Lung (tissue), 12 donors: Measurements from ENCODE around the gene GNG11. TPM values are rescaled to one million over a fixed set of nuclear protein-coding genes. Genes with fewer than 3 reads are reported as not detected.

Experiments
- ATAC-seq: fragments of 200-7000 bp; cut with Tn5 transposase; one replicate; pipeline ENCODE4 v1.9.1; 2020; ENCODE audit warnings: moderate number of reproducible peaks; ENCODE audit not compliant: insufficient read depth, low FRiP score
- DNase-seq, 3 donors: peaks; one replicate each; pipeline ENCODE4 v3.0.0-alpha.2; 2013 to 2017
- H3K27ac ChIP-seq, 2 donors: one replicate each; pipeline ENCODE4 v1.5.1; 2013; ENCODE audit warnings: mild to moderate bottlenecking in 2 of 2, moderate library complexity in 2 of 2, control low read depth in 1 of 2, inconsistent platforms in 1 of 2, low read depth in 1 of 2, low read length in 1 of 2
- H3K27me3 ChIP-seq, 3 donors: one replicate each; pipeline ENCODE4 v1.5.1; 2013; ENCODE audit warnings: low read length in 2 of 3; ENCODE audit not compliant: control insufficient read depth in 3 of 3, insufficient read depth in 3 of 3
- H3K36me3 ChIP-seq, 4 donors: one replicate each; pipeline ENCODE4 v1.5.1; 2013; ENCODE audit warnings: low read length in 4 of 4, mild to moderate bottlenecking in 1 of 4, moderate library complexity in 1 of 4; ENCODE audit not compliant: control insufficient read depth in 4 of 4, insufficient read depth in 4 of 4
- H3K4me1 ChIP-seq, 5 donors: one replicate each; pipeline ENCODE4 v1.5.1; 2013; ENCODE audit warnings: low read length in 5 of 5, mild to moderate bottlenecking in 2 of 5, moderate library complexity in 1 of 5; ENCODE audit not compliant: control insufficient read depth in 5 of 5, insufficient read depth in 5 of 5
- H3K4me3 ChIP-seq: one replicate; pipeline ENCODE4 v1.5.1; 2013; ENCODE audit warnings: mild to moderate bottlenecking, control low read depth, moderate library complexity
- H3K9ac ChIP-seq, 2 donors: one replicate each; pipeline ENCODE4 v1.5.1; 2013; ENCODE audit warnings: low read length in 2 of 2, control low read depth in 1 of 2; ENCODE audit not compliant: insufficient read depth in 1 of 2
- H3K9me3 ChIP-seq, 4 donors: one replicate each; pipeline ENCODE4 v1.5.1; 2013; ENCODE audit warnings: low read length in 3 of 4, mild to moderate bottlenecking in 1 of 4, moderate library complexity in 1 of 4; ENCODE audit not compliant: control insufficient read depth in 4 of 4, insufficient read depth in 3 of 4
- CTCF ChIP-seq: IDR thresholded peaks from 2 replicates; pipeline ENCODE4 v1.5.1; 2012; ENCODE audit warnings: mild to moderate bottlenecking; ENCODE audit errors: control extremely low read depth, extremely low read depth
- WGBS, 2 donors: extraction: QIAGEN DNeasy Blood & Tissue Kit; methylation state at CpG; one replicate each; pipeline ENCODE4 v1.1.7; 2013; 5-methylcytosine and 5-hydroxymethylcytosine counted together
- polyA plus RNA-seq, 2 donors: library from polyadenylated mRNA; stranded (reverse); fragments of 200-250 nt; gene quantifications; one replicate each; pipeline ENCODE4 v1.2.1, GENCODE V29; 2013
- total RNA-seq, 2 donors: library from RNA; depleted of rRNA in 1 of 2; stranded (reverse); fragments of >200 nt in 1 of 2; gene quantifications; one replicate each; pipeline ENCODE4 v1.2.1, GENCODE V29; 2014 to 2021
- donor health status: control.
- donor health status: control.
- donor health status: Bipolar disorder and iron deficiency.
- donor health status: healthy.
- donor health status: DM: yes; HTN: yes; CAD: no.

GNG11 gene
- total and polyA plus RNA-seq, 4 donors, result 18.4 to 39.0 (median 26.8) TPM

- DNase-seq (peak; percentile 27 to 53 (median 47)), ATAC-seq (peak; percentile 55)
- no peak within 1 kb of the TSS for H3K9ac ChIP-seq
- 1% methylated on average over 49 of the region's 49 CpGs for WGBS, 2 donors
- H3K27me3 ChIP-seq, result peaks cover 0 to 45% (median 31%) of the 10 kb centered on the region in 3 donors
- H3K36me3 ChIP-seq, result no peaks in the 10 kb centered on the region
- peaks cover 0 to 22% (median 6%) of the 10 kb centered on the region in 5 donors for H3K4me1 ChIP-seq
- no peak for TF ChIP-seq CTCF
- H3K4me3 ChIP-seq, result peak within 1 kb of the TSS; percentile 65
- peak within 1 kb of the TSS in 1 of 2 donors; percentile 52 for H3K27ac ChIP-seq
- H3K9me3 ChIP-seq, result peaks cover 0 to 3% (median 0%) of the 10 kb centered on the region in 4 donors
Observed at GRCh38 chr7:93890464-93891068, 31.0 kb upstream of the GNG11 start, which contains the start of gene TFPI2. TSS of gene TFPI2 (minus strand) at chr7:93890753. CDS start at chr7:93890678, 75 bp downstream.

- DNase-seq, result no peak
Observed at GRCh38 chr7:93894426-93894825, 27.1 kb upstream of the GNG11 start.

GRCh38 chr7:93894966-93895640 is 26.4 kb upstream of the GNG11 start:
- H3K27ac ChIP-seq, result no peak overlapping the region
- H3K4me1 ChIP-seq, result peaks cover 0 to 35% (median 4%) of the 10 kb centered on the region in 5 donors
- peaks cover 0 to 3% (median 0%) of the 10 kb centered on the region in 4 donors for H3K9me3 ChIP-seq
- DNase-seq (peak in 2 of 3 donors; percentile 83 to 90), ATAC-seq (no peak)
- 59 to 69% methylated on average over 3 of the region's 3 CpGs for WGBS, 2 donors
- H3K4me3 ChIP-seq, result no peak overlapping the region
- H3K36me3 ChIP-seq, result no peaks in the 10 kb centered on the region
- H3K27me3 ChIP-seq, result peaks cover 0 to 22% (median 17%) of the 10 kb centered on the region in 3 donors
- H3K9ac ChIP-seq, result no peak overlapping the region
- TF ChIP-seq CTCF, result no peak

More at GRCh38 chr7:93894426-93894825, 27.1 kb upstream of the GNG11 start:
- 61 to 72% methylated on average over 1 of the region's 1 CpG for WGBS, 2 donors
- Histone ChIP-seq H3K9ac (no peak overlapping the region), H3K36me3 (no peaks in the 10 kb centered on the region), H3K4me3 (no peak overlapping the region), H3K4me1 (peaks cover 0 to 40% (median 6%) of the 10 kb centered on the region in 5 donors), H3K27ac (no peak overlapping the region), H3K27me3 (peaks cover 0 to 27% (median 23%) of the 10 kb centered on the region in 3 donors), H3K9me3 (peaks cover 0 to 3% (median 0%) of the 10 kb centered on the region in 4 donors)
- TF ChIP-seq CTCF, result no peak
- no peak for ATAC-seq
